Activated T-cell treated with anti-CD3 and anti-CD28 coated beads, Interleukin-2, amount 50 U/mL, for 4 hours (primary cell): ENCODE measurements around the gene TFB1M. TPM values are rescaled to one million over a fixed set of nuclear protein-coding genes. Genes with fewer than 3 reads are reported as not detected.
"Not testable (repeated sequence)": the region's sequence is repeated elsewhere in the genome, so short reads cannot be mapped to it uniquely, and the experiment has no call there.

Experiments
- ATAC-seq, 2 donors: fragments of 200-7000 bp; cut with Tn5 transposase; one replicate each; pipeline ENCODE4 v1.10.0; 2021
- DNase-seq: peaks from one replicate; pipeline ENCODE4 v3.0.0-alpha.2; 2020
- H3K27me3 Mint-ChIP-seq: one replicate; pipeline ENCODE4 v1.8.0; 2021; ENCODE audit warnings: low read depth, mixed read lengths
- H3K36me3 Mint-ChIP-seq: one replicate; pipeline ENCODE4 v1.8.0; 2022; ENCODE audit warnings: mixed read lengths; ENCODE audit not compliant: insufficient read depth
- H3K4me1 Mint-ChIP-seq: one replicate; pipeline ENCODE4 v1.8.0; 2021; ENCODE audit warnings: low read depth, mixed read lengths
- H3K4me3 Mint-ChIP-seq: one replicate; pipeline ENCODE4 v1.8.0; 2021; ENCODE audit warnings: mild to moderate bottlenecking, moderate library complexity, mixed read lengths
- H3K9me3 Mint-ChIP-seq: one replicate; pipeline ENCODE4 v1.8.0; 2021; ENCODE audit warnings: mixed read lengths
- total RNA-seq, 3 donors: library from RNA; stranded (reverse); gene quantifications; one replicate each; pipeline ENCODE4 v1.2.1, GENCODE V29; 2021

TFB1M gene
- total RNA-seq, 3 donors from 2014 or later, result 21.8 to 41.7 (median 27.4) TPM

DNA sequence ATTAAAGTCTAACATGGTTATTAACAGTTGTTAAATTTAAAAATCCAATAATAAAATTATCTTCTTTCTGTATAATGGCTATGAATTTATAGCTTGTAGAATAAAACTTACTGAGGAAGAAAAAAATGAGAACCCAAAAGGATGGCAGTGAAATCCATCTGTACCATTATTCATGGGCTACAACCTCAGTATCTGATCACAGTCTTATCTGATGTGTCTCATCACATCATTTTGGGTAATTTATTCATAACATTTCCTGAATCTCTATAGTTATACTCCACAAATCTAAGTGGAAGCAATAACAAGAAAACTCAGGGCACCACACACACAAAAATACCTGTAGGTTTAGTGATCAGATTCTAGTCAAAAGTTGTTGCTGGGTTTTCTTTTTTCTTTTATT, 43.1 kb downstream of the TFB1M start:
- H3K4me1 Mint-ChIP-seq, result peaks cover 11% of the 10 kb centered on the region
- H3K27me3 Mint-ChIP-seq, result no peaks in the 10 kb centered on the region
- H3K4me3 Mint-ChIP-seq, result no peak overlapping the region
- DNase-seq (no peak), ATAC-seq (no peak)
- H3K9me3 Mint-ChIP-seq, result no peaks in the 10 kb centered on the region
- H3K36me3 Mint-ChIP-seq, result peaks cover 25% of the 10 kb centered on the region

DNA sequence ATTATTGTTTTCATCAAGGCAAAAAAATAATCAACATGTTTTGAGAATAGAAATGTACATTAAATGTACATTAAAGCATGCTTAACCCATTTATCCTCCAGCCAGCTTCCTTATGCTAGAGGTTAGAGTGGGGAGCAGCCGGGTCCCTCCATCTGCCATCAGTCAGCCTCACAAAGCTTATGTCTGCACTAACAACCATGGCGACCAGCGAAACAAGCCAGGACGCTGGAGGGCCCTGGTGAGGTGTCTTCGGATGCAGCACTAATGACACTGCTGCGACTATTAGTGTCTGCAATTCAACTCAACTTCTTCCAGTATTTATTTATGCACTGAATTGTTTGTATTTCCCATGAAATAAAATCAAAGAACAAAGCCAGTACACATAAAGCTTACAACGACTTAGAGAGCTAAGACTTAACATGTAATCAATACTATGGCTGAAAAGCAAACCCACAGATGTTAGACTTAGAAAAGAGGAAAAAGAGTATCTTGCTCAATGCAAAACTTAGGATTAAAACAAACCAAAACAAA, 43.7 kb downstream of the TFB1M start:
- Mint-ChIP-seq H3K4me1 (peaks cover 11% of the 10 kb centered on the region), H3K36me3 (peaks cover 22% of the 10 kb centered on the region), H3K27me3 (no peaks in the 10 kb centered on the region), H3K4me3 (no peak overlapping the region), H3K9me3 (no peaks in the 10 kb centered on the region)
- ATAC-seq, result no peak
- no peak for DNase-seq

GRCh38 chr6:155269765-155270164, 44.5 kb downstream of the TFB1M start:
- H3K4me3 Mint-ChIP-seq, result no peak overlapping the region
- DNase-seq, result no peak
- peaks cover 27% of the 10 kb centered on the region for H3K36me3 Mint-ChIP-seq
- H3K9me3 Mint-ChIP-seq, result no peaks in the 10 kb centered on the region
- H3K4me1 Mint-ChIP-seq, result peaks cover 11% of the 10 kb centered on the region
- no peaks in the 10 kb centered on the region for H3K27me3 Mint-ChIP-seq
- no peak for ATAC-seq

DNA sequence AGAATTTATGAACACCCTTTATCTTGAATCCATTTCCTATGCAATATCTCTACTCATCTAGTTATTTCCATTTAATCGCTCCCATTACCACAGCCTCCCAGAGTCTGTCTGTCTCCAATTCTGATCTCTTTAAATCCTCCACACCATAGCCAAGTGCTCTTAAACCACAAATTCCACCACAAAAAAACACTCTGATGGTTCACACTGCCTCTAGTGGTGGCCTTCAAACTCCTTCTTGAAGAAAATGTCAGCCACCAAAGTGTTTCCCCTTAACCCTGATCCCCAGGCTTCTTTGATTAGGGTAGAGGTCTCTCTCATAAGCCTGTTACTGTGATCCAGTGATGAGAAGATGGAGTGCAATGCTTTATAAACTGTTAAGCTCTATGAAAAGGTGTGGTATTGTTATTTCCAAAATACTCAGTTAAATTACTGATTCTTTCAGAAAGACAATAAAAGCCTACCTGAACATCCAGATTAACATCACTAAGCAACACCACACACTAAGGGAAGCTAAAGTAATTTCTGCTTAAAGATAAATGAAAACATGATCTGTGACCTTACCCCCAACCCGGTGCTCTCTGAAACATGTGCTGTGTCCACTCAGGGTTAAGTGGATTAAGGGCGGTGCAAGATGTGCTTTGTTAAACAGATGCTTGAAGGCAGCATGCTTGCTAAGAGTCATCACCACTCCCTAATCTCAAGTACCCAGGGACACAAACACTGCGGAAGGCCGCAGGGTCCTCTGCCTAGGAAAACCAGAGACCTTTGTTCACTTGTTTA, 46.0 kb downstream of the TFB1M start:
- peaks cover 36% of the 10 kb centered on the region for H3K36me3 Mint-ChIP-seq
- H3K9me3 Mint-ChIP-seq, H3K4me1 Mint-ChIP-seq, DNase-seq, H3K27me3 Mint-ChIP-seq, H3K4me3 Mint-ChIP-seq: not testable (repeated sequence)
- ATAC-seq, result peak in 1 of 2 donors; percentile 48

DNA sequence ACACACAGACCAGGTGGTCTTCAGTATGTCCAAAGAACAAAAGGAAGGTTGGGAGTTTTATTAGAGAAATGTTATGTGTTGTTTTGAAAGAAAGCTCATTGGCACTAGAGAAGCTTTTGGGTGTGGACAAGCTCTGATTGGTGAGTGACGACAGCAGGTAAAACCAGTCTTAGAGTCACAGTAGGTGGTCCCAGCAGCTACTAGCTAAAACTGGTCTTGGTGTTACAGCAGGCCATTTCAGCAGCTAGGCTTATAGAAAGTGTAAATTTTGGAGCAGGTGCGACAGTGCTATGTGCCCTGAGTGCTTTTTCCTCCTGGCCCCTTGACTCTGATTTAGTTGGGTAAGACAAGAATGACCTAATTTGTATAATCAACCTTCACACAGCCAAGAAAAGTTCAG, 46.9 kb downstream of the TFB1M start:
- H3K9me3 Mint-ChIP-seq, result no peaks in the 10 kb centered on the region
- H3K36me3 Mint-ChIP-seq, result peaks cover 36% of the 10 kb centered on the region
- DNase-seq (no peak), ATAC-seq (no peak)
- no peaks in the 10 kb centered on the region for H3K27me3 Mint-ChIP-seq
- H3K4me3 Mint-ChIP-seq, result no peak overlapping the region
- H3K4me1 Mint-ChIP-seq, result peaks cover 11% of the 10 kb centered on the region

GRCh38 chr6:155265843-155266535, 48.3 kb downstream of the TFB1M start:
- no peak for DNase-seq
- Mint-ChIP-seq H3K36me3 (peaks cover 42% of the 10 kb centered on the region), H3K27me3 (no peaks in the 10 kb centered on the region), H3K4me3 (no peak overlapping the region), H3K9me3 (no peaks in the 10 kb centered on the region), H3K4me1 (peaks cover 16% of the 10 kb centered on the region)
- ATAC-seq, result no peak

DNA sequence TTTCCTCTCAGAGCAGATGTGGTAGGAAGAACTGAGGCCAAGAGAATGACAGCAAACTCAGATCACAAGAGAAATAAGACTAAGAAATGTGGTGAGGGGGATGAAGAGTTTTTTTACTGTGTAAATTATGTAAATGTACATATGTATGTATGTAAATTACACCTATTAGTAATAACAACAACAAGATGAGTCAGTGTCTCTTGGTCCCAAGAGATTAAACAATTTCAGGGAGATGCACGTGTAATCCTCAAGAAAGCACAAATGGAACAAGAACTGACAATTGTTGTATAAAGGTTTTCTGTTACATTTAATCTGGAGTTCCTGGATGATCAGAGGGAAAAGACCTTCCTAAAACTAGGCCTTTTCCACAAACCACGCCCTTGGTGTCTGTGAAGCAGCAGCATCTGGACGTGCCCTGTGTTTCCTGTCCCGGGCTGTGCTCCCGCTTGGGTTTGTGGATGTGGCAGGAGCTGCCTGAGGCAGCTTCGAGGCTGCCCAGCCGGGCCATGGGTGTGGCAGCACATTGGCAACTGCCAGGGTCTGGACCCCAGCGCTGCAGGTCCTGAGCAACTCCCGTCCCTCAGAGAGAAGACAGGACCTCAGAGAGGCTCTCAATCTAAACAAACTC, 49.5 kb downstream of the TFB1M start:
- Mint-ChIP-seq H3K36me3 (peaks cover 40% of the 10 kb centered on the region), H3K9me3 (no peaks in the 10 kb centered on the region), H3K4me3 (no peak overlapping the region), H3K4me1 (peaks cover 14% of the 10 kb centered on the region), H3K27me3 (no peaks in the 10 kb centered on the region)
- ATAC-seq, result no peak
- no peak for DNase-seq

GRCh38 chr6:155263373-155264063, 50.8 kb downstream of the TFB1M start, which contains the start of gene CLDN20:
CLDN20 (plus strand) TSS chr6:155264013; CDS start chr6:155275720, 11,707 bp downstream.
- ATAC-seq (no peak), DNase-seq (no peak)
- Mint-ChIP-seq H3K36me3 (peaks cover 39% of the 10 kb centered on the region), H3K27me3 (no peaks in the 10 kb centered on the region), H3K9me3 (no peaks in the 10 kb centered on the region), H3K4me1 (peaks cover 14% of the 10 kb centered on the region), H3K4me3 (no peak within 1 kb of the TSS)

- H3K4me1 Mint-ChIP-seq, result peaks cover 9% of the 10 kb centered on the region
- ATAC-seq, result no peak
- H3K27me3 Mint-ChIP-seq, result no peaks in the 10 kb centered on the region
- DNase-seq, result no peak
- no peaks in the 10 kb centered on the region for H3K9me3 Mint-ChIP-seq
- H3K4me3 Mint-ChIP-seq, result no peak overlapping the region
- H3K36me3 Mint-ChIP-seq, result peaks cover 43% of the 10 kb centered on the region
Observed at GRCh38 chr6:155262655-155263054, 51.6 kb downstream of the TFB1M start.

DNA sequence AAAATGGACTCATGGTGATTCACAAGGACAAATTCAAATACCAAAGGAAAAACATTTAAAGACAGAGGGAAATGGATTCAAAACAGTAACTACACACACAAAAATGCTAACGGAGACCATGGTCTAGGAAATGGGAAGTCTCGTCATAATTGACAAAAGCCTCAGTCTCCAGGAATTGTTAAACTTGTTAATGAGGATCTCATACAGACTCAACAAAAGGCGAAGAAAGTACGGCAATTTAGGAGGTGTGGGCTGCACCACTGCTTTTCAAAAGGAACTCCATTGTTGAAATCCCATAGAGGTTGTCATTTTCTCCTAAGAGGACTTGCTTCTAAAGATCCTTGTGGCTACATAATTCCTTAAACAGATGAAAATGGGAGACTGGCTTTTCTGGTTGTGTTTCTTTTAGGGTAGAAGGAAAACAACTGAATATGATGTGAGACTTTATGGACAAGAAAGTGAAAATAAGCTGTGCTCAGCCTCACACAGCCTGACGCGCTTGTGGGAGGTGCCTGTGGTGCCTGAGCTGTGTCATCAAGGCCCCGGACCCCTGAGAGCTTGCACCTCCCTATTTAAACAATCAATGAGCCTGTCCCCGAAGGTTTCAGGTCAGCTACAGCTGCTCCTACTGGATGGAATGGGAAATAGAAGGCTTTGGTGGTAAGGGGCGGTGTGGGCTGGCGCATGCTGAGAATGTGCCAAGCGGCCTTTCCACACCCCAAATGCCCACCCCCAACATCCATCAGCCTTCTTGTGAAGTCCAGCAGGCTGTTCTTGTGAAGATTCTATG, 53.0 kb downstream of the TFB1M start:
- DNase-seq (no peak), ATAC-seq (no peak)
- H3K9me3 Mint-ChIP-seq, result no peaks in the 10 kb centered on the region
- H3K27me3 Mint-ChIP-seq, result no peaks in the 10 kb centered on the region
- peaks cover 9% of the 10 kb centered on the region for H3K4me1 Mint-ChIP-seq
- no peak overlapping the region for H3K4me3 Mint-ChIP-seq
- H3K36me3 Mint-ChIP-seq, result peaks cover 48% of the 10 kb centered on the region

- no peak for ATAC-seq
- peaks cover 46% of the 10 kb centered on the region for H3K36me3 Mint-ChIP-seq
Observed at GRCh38 chr6:155260686-155261085, 53.6 kb downstream of the TFB1M start.

DNA sequence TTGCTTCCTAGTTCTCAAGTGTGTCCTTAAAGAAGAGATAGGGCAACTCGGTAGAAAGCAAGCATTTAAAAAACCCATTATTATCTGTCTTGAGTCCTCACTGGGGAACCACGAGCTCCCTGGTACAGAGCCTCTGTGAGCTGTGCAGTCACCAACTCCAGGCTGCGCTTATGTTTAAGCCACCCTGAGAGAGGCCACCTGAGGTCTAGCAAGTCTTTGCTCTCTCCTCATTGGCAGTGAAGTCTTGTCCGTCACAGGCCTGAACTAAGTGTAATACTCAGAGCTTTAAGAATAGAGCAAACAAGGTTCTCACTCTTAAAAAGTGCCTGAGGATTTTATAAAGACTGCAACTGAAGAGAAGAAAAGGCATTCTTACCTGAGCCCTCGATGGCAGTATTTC, 54.4 kb downstream of the TFB1M start:
- DNase-seq, result no peak
- no peak overlapping the region for H3K4me3 Mint-ChIP-seq
- H3K36me3 Mint-ChIP-seq, result peaks cover 46% of the 10 kb centered on the region
- H3K4me1 Mint-ChIP-seq, result peaks cover 9% of the 10 kb centered on the region
- H3K27me3 Mint-ChIP-seq, result no peaks in the 10 kb centered on the region
- no peak for ATAC-seq
- no peaks in the 10 kb centered on the region for H3K9me3 Mint-ChIP-seq

More at GRCh38 chr6:155260686-155261085, 53.6 kb downstream of the TFB1M start:
- no peak for DNase-seq
- H3K27me3 Mint-ChIP-seq, result no peaks in the 10 kb centered on the region
- no peaks in the 10 kb centered on the region for H3K9me3 Mint-ChIP-seq
- no peak overlapping the region for H3K4me3 Mint-ChIP-seq
- peaks cover 9% of the 10 kb centered on the region for H3K4me1 Mint-ChIP-seq

DNA sequence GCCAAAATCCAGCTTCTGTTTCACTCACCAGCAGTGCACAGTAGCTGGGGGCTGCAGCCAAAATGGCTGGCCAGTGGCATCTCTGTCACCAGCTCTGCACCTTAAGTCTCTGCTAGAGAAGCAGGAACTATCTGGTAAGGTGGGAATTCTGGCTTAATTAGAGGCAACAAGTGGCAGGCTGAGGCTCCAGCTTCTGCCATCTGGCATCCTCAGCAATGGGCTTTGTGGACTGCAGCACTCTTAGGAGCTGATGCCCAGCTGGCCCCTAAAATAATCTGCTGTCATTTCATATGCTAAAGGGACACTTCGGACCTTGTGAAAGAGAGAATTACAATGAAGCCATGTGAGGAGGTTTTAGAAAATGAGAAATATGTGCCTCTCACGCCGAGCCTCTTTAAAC, 55.1 kb downstream of the TFB1M start:
- Mint-ChIP-seq H3K4me3 (no peak overlapping the region), H3K36me3 (peaks cover 45% of the 10 kb centered on the region), H3K9me3 (no peaks in the 10 kb centered on the region), H3K27me3 (no peaks in the 10 kb centered on the region), H3K4me1 (peaks cover 9% of the 10 kb centered on the region)
- ATAC-seq (no peak), DNase-seq (no peak)
